Mesendoderm (in vitro differentiated cells): ENCODE data around the gene ATRIP.

Experiments
- DNase-seq: peaks from one replicate; pipeline ENCODE4 v3.0.0; 2013
- H2AK5ac ChIP-seq: 2 replicates; pipeline ENCODE4 v1.6.1; 2013; ENCODE audit warnings: low read length, inconsistent platforms
- H2BK120ac ChIP-seq: 2 replicates; pipeline ENCODE4 v1.6.1; 2013; ENCODE audit warnings: low read depth, mild to moderate bottlenecking, low read length, moderate library complexity, mixed read lengths
- H2BK15ac ChIP-seq: replicated peaks from 2 replicates; pipeline ENCODE4 v1.6.1; 2013; ENCODE audit warnings: low read depth, mild to moderate bottlenecking, moderate library complexity
- H2BK5ac ChIP-seq: 2 replicates; pipeline ENCODE4 v1.6.1; 2013; ENCODE audit warnings: low read length, inconsistent platforms
- H3K18ac ChIP-seq: 2 replicates; pipeline ENCODE4 v1.6.1; 2013; ENCODE audit warnings: mild to moderate bottlenecking, low read length, mixed read lengths
- H3K23ac ChIP-seq: one replicate; pipeline ENCODE4 v1.6.1; 2013; ENCODE audit warnings: low read length
- H3K27ac ChIP-seq: 2 replicates; pipeline ENCODE4 v1.5.1; 2013; ENCODE audit warnings: low read depth, mild to moderate bottlenecking, inconsistent platforms, low read length, moderate library complexity
- H3K27me3 ChIP-seq: 2 replicates; pipeline ENCODE4 v1.6.1; 2013; ENCODE audit warnings: low read length, control low read depth, mild to moderate bottlenecking, inconsistent platforms; ENCODE audit not compliant: insufficient read depth, poor library complexity
- H3K36me3 ChIP-seq: 2 replicates; pipeline ENCODE4 v1.6.1; 2013; ENCODE audit warnings: low read length, inconsistent platforms; ENCODE audit not compliant: control insufficient read depth, insufficient read depth
- H3K4ac ChIP-seq: one replicate; pipeline ENCODE4 v1.6.1; 2013; ENCODE audit warnings: low read depth, mild to moderate bottlenecking, low read length, moderate library complexity
- H3K4me1 ChIP-seq: 2 replicates; pipeline ENCODE4 v1.6.1; 2013; ENCODE audit warnings: low read depth, low read length, inconsistent platforms; ENCODE audit not compliant: control insufficient read depth
- H3K4me2 ChIP-seq: 2 replicates; pipeline ENCODE4 v1.6.1; 2013; ENCODE audit warnings: low read length
- H3K4me3 ChIP-seq: 2 replicates; pipeline ENCODE4 v1.5.1; 2013; ENCODE audit warnings: mild to moderate bottlenecking, low read length
- H3K56ac ChIP-seq: one replicate; pipeline ENCODE4 v1.6.1; 2013; ENCODE audit warnings: low read length
- H3K79me1 ChIP-seq: 2 replicates; pipeline ENCODE4 v1.6.1; 2013; ENCODE audit warnings: low read length, inconsistent platforms
- H3K79me2 ChIP-seq: 2 replicates; pipeline ENCODE4 v1.6.1; 2013; ENCODE audit warnings: mild to moderate bottlenecking, low read length; ENCODE audit not compliant: control insufficient read depth, insufficient read depth
- H3K9ac ChIP-seq: 2 replicates; pipeline ENCODE4 v1.6.1; 2013; ENCODE audit warnings: low read length, inconsistent platforms
- H4K5ac ChIP-seq: one replicate; pipeline ENCODE4 v1.6.1; 2013; ENCODE audit warnings: low read length
- H4K8ac ChIP-seq: one replicate; pipeline ENCODE4 v1.6.1; 2013; ENCODE audit warnings: low read depth, mild to moderate bottlenecking, control low read depth, low read length, moderate library complexity
- WGBS: extraction: QIAGEN DNeasy Blood & Tissue Kit; methylation state at CpG from one replicate; pipeline ENCODE4 v1.1.7; 2013; ENCODE audit warnings: low lambda C conversion rate, missing lambda C conversion rate; ENCODE audit not compliant: insufficient coverage; ENCODE audit errors: extremely low coverage; 5-methylcytosine and 5-hydroxymethylcytosine counted together

Gene ATRIP

GRCh38 chr3:48469046-48469915 is 22.7 kb downstream of the ATRIP start:
- no peak overlapping the region for H3K56ac ChIP-seq
- no peak overlapping the region for H3K4me2 ChIP-seq
- peaks cover 1% of the 10 kb centered on the region for H3K79me2 ChIP-seq
- no CpG with 5 or more reads among the region's 29 CpGs for whole genome bisulfite sequencing
- no peak for DNase-seq
- H3K27ac ChIP-seq, result no peak overlapping the region
- H3K4me1 ChIP-seq, result peaks cover 5% of the 10 kb centered on the region
- no peak overlapping the region for H2BK120ac ChIP-seq
- H3K79me1 ChIP-seq, result peaks cover 11% of the 10 kb centered on the region
- H3K4ac ChIP-seq, result no peak overlapping the region
- H4K5ac ChIP-seq, result no peak overlapping the region
- no peak overlapping the region for H3K18ac ChIP-seq
- H2BK5ac ChIP-seq, result no peak overlapping the region
- no peaks in the 10 kb centered on the region for H3K27me3 ChIP-seq
- no peaks in the 10 kb centered on the region for H3K36me3 ChIP-seq
- H2AK5ac ChIP-seq, result no peak overlapping the region
- H3K4me3 ChIP-seq, result no peak overlapping the region
- no peak overlapping the region for H3K9ac ChIP-seq
- no peak overlapping the region for H2BK15ac ChIP-seq
- no peak overlapping the region for H3K23ac ChIP-seq
- no peak overlapping the region for H4K8ac ChIP-seq

GRCh38 chr3:48470286-48470685 is 23.7 kb downstream of the ATRIP start:
- Histone ChIP-seq H3K27me3 (no peaks in the 10 kb centered on the region), H4K5ac (no peak overlapping the region), H3K23ac (no peak overlapping the region), H2BK15ac (no peak overlapping the region), H2BK5ac (no peak overlapping the region), H3K79me1 (peaks cover 11% of the 10 kb centered on the region), H3K79me2 (peaks cover 1% of the 10 kb centered on the region), H3K4me2 (no peak overlapping the region), H3K56ac (peak overlapping the region; percentile 66), H3K9ac (peak overlapping the region; percentile 33), H2BK120ac (no peak overlapping the region), H3K4me1 (peaks cover 11% of the 10 kb centered on the region), H3K27ac (no peak overlapping the region), H2AK5ac (no peak overlapping the region), H3K4ac (no peak overlapping the region), H3K4me3 (no peak overlapping the region), H3K36me3 (no peaks in the 10 kb centered on the region), H3K18ac (no peak overlapping the region), H4K8ac (no peak overlapping the region)
- WGBS, result no CpG with 5 or more reads among the region's 1 CpG
- DNase-seq, result no peak

GRCh38 chr3:48472673-48472922 is 26.1 kb downstream of the ATRIP start:
- Histone ChIP-seq H2BK15ac (no peak overlapping the region), H2BK120ac (peak overlapping the region; percentile 33), H4K8ac (no peak overlapping the region), H3K9ac (peak overlapping the region; percentile 84), H4K5ac (no peak overlapping the region), H3K36me3 (no peaks in the 10 kb centered on the region), H3K27me3 (no peaks in the 10 kb centered on the region), H2AK5ac (no peak overlapping the region), H3K4me3 (peak overlapping the region; percentile 26), H3K18ac (peak overlapping the region; percentile 72), H3K4me2 (peak overlapping the region; percentile 16), H3K23ac (no peak overlapping the region), H2BK5ac (peak overlapping the region; percentile 30), H3K4ac (peak overlapping the region; percentile 74), H3K56ac (peak overlapping the region; percentile 83), H3K79me2 (peaks cover 1% of the 10 kb centered on the region), H3K79me1 (peaks cover 11% of the 10 kb centered on the region), H3K27ac (peak overlapping the region; percentile 74), H3K4me1 (peaks cover 9% of the 10 kb centered on the region)
- DNase-seq, result no peak
- no CpG with 5 or more reads among the region's 5 CpGs for WGBS

- peak; percentile 98 for DNase-seq
- Histone ChIP-seq H3K4me1 (peaks cover 9% of the 10 kb centered on the region), H3K4ac (peak overlapping the region; percentile 74), H3K23ac (peak overlapping the region; percentile 55), H3K4me2 (peak overlapping the region; percentile 16), H4K8ac (no peak overlapping the region), H3K27me3 (no peaks in the 10 kb centered on the region), H2AK5ac (no peak overlapping the region), H2BK5ac (peak overlapping the region; percentile 31), H3K9ac (peak overlapping the region; percentile 84), H2BK120ac (peak overlapping the region; percentile 33), H4K5ac (no peak overlapping the region), H3K36me3 (no peaks in the 10 kb centered on the region), H3K56ac (peak overlapping the region; percentile 83), H3K79me2 (peaks cover 1% of the 10 kb centered on the region), H2BK15ac (no peak overlapping the region), H3K4me3 (peak overlapping the region; percentile 26), H3K79me1 (peaks cover 11% of the 10 kb centered on the region), H3K18ac (peak overlapping the region; percentile 72), H3K27ac (peak overlapping the region; percentile 77)
- WGBS, result no CpG with 5 or more reads among the region's 17 CpGs
Observed at GRCh38 chr3:48472923-48473616, 26.5 kb downstream of the ATRIP start.

- Histone ChIP-seq H3K4me3 (no peak overlapping the region), H2BK15ac (no peak overlapping the region), H3K79me2 (peaks cover 1% of the 10 kb centered on the region), H3K4ac (no peak overlapping the region), H3K18ac (peak overlapping the region; percentile 19), H3K27ac (peak overlapping the region; percentile 77), H3K79me1 (peaks cover 11% of the 10 kb centered on the region), H2BK5ac (peak overlapping the region; percentile 31), H2AK5ac (no peak overlapping the region), H4K5ac (no peak overlapping the region), H3K23ac (peak overlapping the region; percentile 55), H2BK120ac (no peak overlapping the region), H4K8ac (no peak overlapping the region), H3K27me3 (no peaks in the 10 kb centered on the region), H3K36me3 (no peaks in the 10 kb centered on the region), H3K4me1 (peaks cover 9% of the 10 kb centered on the region), H3K9ac (peak overlapping the region; percentile 35), H3K56ac (peak overlapping the region; percentile 78), H3K4me2 (no peak overlapping the region)
- WGBS, result no CpG with 5 or more reads among the region's 5 CpGs
- no peak for DNase-seq
Observed at GRCh38 chr3:48473617-48473952, 27.0 kb downstream of the ATRIP start.
